HG03066 (cell line): ENCODE results near the gene DIAPH2.
A peak's percentile ranks its signal among the peaks of the same experiment; 100 is the strongest.
"Not testable (repeated sequence)": the region's sequence is repeated elsewhere in the genome, so short reads cannot be mapped to it uniquely, and the experiment has no call there.

Source experiments
- ATAC-seq: cut with Tn5 transposase; IDR thresholded peaks from one replicate; pipeline ENCODE4 v1.9.1; 2021; ENCODE audit warnings: low read depth; ENCODE audit not compliant: unreplicated experiment

DIAPH2 gene

GRCh38 chrX:97358941-97359340 lies 674.3 kb downstream of the DIAPH2 start:
- no peak for ATAC-seq

- no peak for ATAC-seq
These were observed 679.2 kb downstream of the DIAPH2 start for GRCh38 chrX:97363843-97364242.

- ATAC-seq, result no peak
These were observed 681.6 kb downstream of the DIAPH2 start for GRCh38 chrX:97366237-97366636.

- ATAC-seq, result no peak
These were observed 682.5 kb downstream of the DIAPH2 start for GRCh38 chrX:97367125-97367524.

GRCh38 chrX:97369947-97370346 lies 685.3 kb downstream of the DIAPH2 start:
- no peak for ATAC-seq

GRCh38 chrX:97372001-97372766 lies 687.5 kb downstream of the DIAPH2 start:
- ATAC-seq, result no peak

- no peak for ATAC-seq
These were observed 689.6 kb downstream of the DIAPH2 start for GRCh38 chrX:97374266-97374665.

- no peak for ATAC-seq
These were observed 695.6 kb downstream of the DIAPH2 start for GRCh38 chrX:97380200-97380599.

- ATAC-seq, result no peak
These were observed 700.0 kb downstream of the DIAPH2 start for GRCh38 chrX:97384685-97385084.

GRCh38 chrX:97387004-97387403 lies 702.4 kb downstream of the DIAPH2 start:
- no peak for ATAC-seq

- ATAC-seq, result no peak
These were observed 705.1 kb downstream of the DIAPH2 start for GRCh38 chrX:97389761-97390192.

- no peak for ATAC-seq
These were observed 712.7 kb downstream of the DIAPH2 start for GRCh38 chrX:97397371-97397770.

- peak; percentile 53 for ATAC-seq
These were observed 713.4 kb downstream of the DIAPH2 start for GRCh38 chrX:97398030-97398551.

- peak; percentile 30 for ATAC-seq
These were observed 714.8 kb downstream of the DIAPH2 start for GRCh38 chrX:97399400-97399799.

- no peak for ATAC-seq
These were observed 715.9 kb downstream of the DIAPH2 start for GRCh38 chrX:97400492-97400891.

- peak; percentile 48 for ATAC-seq
These were observed 716.5 kb downstream of the DIAPH2 start for GRCh38 chrX:97401154-97401553.

- no peak for ATAC-seq
These were observed 717.0 kb downstream of the DIAPH2 start for GRCh38 chrX:97401586-97402136.

GRCh38 chrX:97402333-97402732 lies 717.7 kb downstream of the DIAPH2 start:
- no peak for ATAC-seq

- ATAC-seq, result no peak
These were observed 718.3 kb downstream of the DIAPH2 start for GRCh38 chrX:97402903-97403302.

- ATAC-seq, result no peak
These were observed 720.5 kb downstream of the DIAPH2 start for GRCh38 chrX:97405031-97405660.

GRCh38 chrX:97409632-97410415 lies 725.2 kb downstream of the DIAPH2 start:
- ATAC-seq, result not testable (repeated sequence)
